Liver (tissue), 3 donors: Measurements from ENCODE around the gene TST.
A peak's percentile ranks its signal among the peaks of the same experiment; 100 is the strongest.

Experiments used
- ATF3 ChIP-seq: IDR thresholded peaks from 2 replicates; pipeline ENCODE4 v1.6.1; 2016; ENCODE audit warnings: antibody characterized with exemption
- CTCF ChIP-seq: fragments of 150-350 bp; IDR thresholded peaks from 2 replicates; pipeline ENCODE4 v1.5.1; 2017; ENCODE audit warnings: improper control_type of control experiment, low read depth, low read length; ENCODE audit not compliant: missing input control
- EGR1 ChIP-seq, 2 donors: IDR thresholded peaks; 2 replicates each; pipeline ENCODE4 v1.6.1; 2016 to 2018; ENCODE audit warnings: antibody characterized with exemption in 2 of 2, low read depth in 2 of 2
- FOXA2 ChIP-seq: IDR thresholded peaks from 2 replicates; pipeline ENCODE4 v1.6.1; 2016; ENCODE audit warnings: antibody characterized with exemption
- GABPA ChIP-seq, 2 donors: IDR thresholded peaks in 1 of 2; conservative IDR thresholded peaks in 1 of 2; 2 replicates each; pipeline ENCODE4 v1.6.1; 2016; ENCODE audit warnings: antibody characterized with exemption in 2 of 2, mild to moderate bottlenecking in 1 of 2, moderate library complexity in 1 of 2
- HNF4A ChIP-seq, 2 donors: conservative IDR thresholded peaks; 2 replicates each; pipeline ENCODE4 v1.6.1; 2016; ENCODE audit warnings: antibody characterized with exemption in 2 of 2, mild to moderate bottlenecking in 2 of 2
- MAX ChIP-seq: IDR thresholded peaks from 2 replicates; pipeline ENCODE4 v1.6.1; 2016; ENCODE audit warnings: antibody characterized with exemption
- RAD21 ChIP-seq, 2 donors: IDR thresholded peaks; 2 replicates each; pipeline ENCODE4 v1.6.1; 2016; ENCODE audit warnings: antibody characterized with exemption in 2 of 2, mild to moderate bottlenecking in 2 of 2
- REST ChIP-seq: IDR thresholded peaks from 2 replicates; pipeline ENCODE4 v1.6.1; 2016; ENCODE audit warnings: antibody characterized with exemption, mild to moderate bottlenecking
- SP1 ChIP-seq: IDR thresholded peaks from 2 replicates; pipeline ENCODE4 v1.6.1; 2018; ENCODE audit warnings: antibody characterized with exemption, mild to moderate bottlenecking
- TAF1 ChIP-seq: conservative IDR thresholded peaks from 2 replicates; pipeline ENCODE4 v1.6.1; 2016; ENCODE audit warnings: antibody characterized with exemption, mild to moderate bottlenecking
- YY1 ChIP-seq: IDR thresholded peaks from 2 replicates; pipeline ENCODE4 v1.6.1; 2016; ENCODE audit warnings: antibody characterized with exemption, mild to moderate bottlenecking
- ZBTB33 ChIP-seq: IDR thresholded peaks from 2 replicates; pipeline ENCODE4 v1.6.1; 2016; ENCODE audit warnings: antibody characterized with exemption
- donor health status: healthy.
- donor health status: healthy.

GRCh38 chr22:37021710-37022482 is 2.6 kb upstream of the TST start:
- TF ChIP-seq CTCF (peak; percentile 59), FOXA2 (no peak), GABPA (IDR thresholded peaks at IDR 0.05 in 1 of 2, conservative IDR thresholded peaks at IDR 0.05 in 1 of 2) (no peak), SP1 (no peak), REST (no peak), TAF1 (no peak), RAD21 (IDR thresholded peaks at IDR 0.05) (peak in 1 of 2 donors; percentile 49), ATF3 (no peak), MAX (no peak), YY1 (no peak), EGR1 (IDR thresholded peaks at IDR 0.05; ENCODE audit: low read depth in 2 of 2) (no peak), ZBTB33 (no peak), HNF4A (conservative IDR thresholded peaks at IDR 0.05) (no peak)
